Measurements from ENCODE around the gene NEK11.

- TF ChIP-seq ELF1 (IDR thresholded peaks at IDR 0.05) (no peak), JUND (IDR thresholded peaks at IDR 0.05) (no peak), GATA2 (CRISPR knock-in tag; IDR thresholded peaks at IDR 0.05) (no peak)
Observed at GRCh38 chr3:131394400-131394799, 367.7 kb downstream of the NEK11 start.

Measured in SK-N-SH (cell line).